ENCODE results near the gene PPM1D. TPM values are rescaled to one million over a fixed set of nuclear protein-coding genes. Genes with fewer than 3 reads are reported as not detected.

PPM1D gene
- total and polyA plus RNA-seq, 2 experiments from 2014 or later = 18.3 to 18.6 TPM

DNA sequence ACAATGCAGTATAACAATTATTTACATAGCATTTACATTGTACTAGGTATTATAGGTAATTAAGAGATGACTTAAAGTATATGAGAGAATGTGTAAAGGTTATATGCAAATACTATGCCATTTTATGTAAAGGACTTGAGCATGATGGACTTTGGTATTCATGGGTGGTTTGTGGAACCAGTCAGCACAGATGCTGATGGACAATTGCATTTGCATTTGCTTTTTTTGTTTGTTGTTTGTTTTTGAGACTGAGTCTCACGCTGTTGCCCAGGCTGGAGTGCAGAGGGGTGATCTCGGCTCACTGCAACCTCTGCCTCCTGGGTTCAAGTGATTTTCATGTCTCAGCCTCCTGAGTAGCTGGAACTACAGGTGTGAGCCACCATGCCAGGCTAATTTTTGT lies 113.6 kb downstream of the PPM1D start:
- no peaks in the 10 kb centered on the region for H3K9me2 ChIP-seq (replicated peaks; ENCODE audit: insufficient read depth)
- TF ChIP-seq, protein P1, sequence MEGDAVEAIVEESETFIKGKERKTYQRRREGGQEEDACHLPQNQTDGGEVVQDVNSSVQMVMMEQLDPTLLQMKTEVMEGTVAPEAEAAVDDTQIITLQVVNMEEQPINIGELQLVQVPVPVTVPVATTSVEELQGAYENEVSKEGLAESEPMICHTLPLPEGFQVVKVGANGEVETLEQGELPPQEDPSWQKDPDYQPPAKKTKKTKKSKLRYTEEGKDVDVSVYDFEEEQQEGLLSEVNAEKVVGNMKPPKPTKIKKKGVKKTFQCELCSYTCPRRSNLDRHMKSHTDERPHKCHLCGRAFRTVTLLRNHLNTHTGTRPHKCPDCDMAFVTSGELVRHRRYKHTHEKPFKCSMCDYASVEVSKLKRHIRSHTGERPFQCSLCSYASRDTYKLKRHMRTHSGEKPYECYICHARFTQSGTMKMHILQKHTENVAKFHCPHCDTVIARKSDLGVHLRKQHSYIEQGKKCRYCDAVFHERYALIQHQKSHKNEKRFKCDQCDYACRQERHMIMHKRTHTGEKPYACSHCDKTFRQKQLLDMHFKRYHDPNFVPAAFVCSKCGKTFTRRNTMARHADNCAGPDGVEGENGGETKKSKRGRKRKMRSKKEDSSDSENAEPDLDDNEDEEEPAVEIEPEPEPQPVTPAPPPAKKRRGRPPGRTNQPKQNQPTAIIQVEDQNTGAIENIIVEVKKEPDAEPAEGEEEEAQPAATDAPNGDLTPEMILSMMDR (IDR thresholded peaks at IDR 0.05; ENCODE audit: poor library complexity) = no peak
- TF ChIP-seq EZH2 (IDR thresholded peaks at IDR 0.05; ENCODE audit: borderline replicate concordance) = no peak
- no peak for TF ChIP-seq EZH2phosphoT487 (IDR thresholded peaks at IDR 0.05; ENCODE audit: low read depth, severe bottlenecking, unreplicated experiment)
- no peak overlapping the region for H2AFZ ChIP-seq
- H3K27me3 ChIP-seq = no peaks in the 10 kb centered on the region
- H4K20me1 ChIP-seq (ENCODE audit: insufficient read depth, poor library complexity, severe bottlenecking) = no peaks in the 10 kb centered on the region
- no peak overlapping the region for H3K27ac ChIP-seq
- H3K4me1 ChIP-seq (ENCODE audit: insufficient read depth) = no peaks in the 10 kb centered on the region
- no peak overlapping the region for H3K4me2 ChIP-seq
- no peaks in the 10 kb centered on the region for H3K79me2 ChIP-seq
- no peaks in the 10 kb centered on the region for H3K36me3 ChIP-seq (replicated peaks; ENCODE audit: insufficient read depth, low read depth)
- WGBS (ENCODE audit: low lambda C conversion rate, missing lambda C conversion rate) = 94% methylated on average over 2 of the region's 2 CpGs
- no peaks in the 10 kb centered on the region for H3K9me3 ChIP-seq (ENCODE audit: low read depth)
- no peak overlapping the region for H3K4me3 ChIP-seq
- DNase-seq (ENCODE audit: low spot score) = no peak

Small RNA genes lying within 50 kb of the gene (small RNA-seq; reads per million reads assigned to genes)
- not detected for gene AC011921.2
- not detected for gene RN7SL606P
- not detected for gene RNU6-623P

Other genes with a start within 250 kb of the PPM1D start
- gene USP32, start 208.1 kb upstream of the PPM1D start, total RNA-seq = 37.0 and 46.9 TPM in 2 replicates
- 15.3 and 29.6 TPM in 2 replicates for gene USP32, start 208.1 kb upstream of the PPM1D start, polyA plus RNA-seq
- not detected in 2 replicates for gene CHCT1, start 177.7 kb upstream of the PPM1D start, total RNA-seq
- not detected in 2 replicates for gene CHCT1, start 177.7 kb upstream of the PPM1D start, polyA plus RNA-seq
- gene APPBP2, start 74.0 kb upstream of the PPM1D start, total RNA-seq = 39.3 and 42.0 TPM in 2 replicates
- gene APPBP2, start 74.0 kb upstream of the PPM1D start, polyA plus RNA-seq = 37.2 and 42.6 TPM in 2 replicates
- 21.7 and 58.8 TPM in 2 replicates for gene BCAS3, start 77.7 kb downstream of the PPM1D start, total RNA-seq
- 13.1 and 16.5 TPM in 2 replicates for gene BCAS3, start 77.7 kb downstream of the PPM1D start, polyA plus RNA-seq